Astrocyte of the cerebellum (primary cell): ENCODE results near the gene ORC6.

ENCODE experiments used
- DNase-seq: peaks from one replicate; pipeline ENCODE4 v3.0.0-alpha.2; 2011; ENCODE audit warnings: low read depth
- H3K4me3 ChIP-seq: 2 replicates; pipeline ENCODE4 v1.5.1; 2011; ENCODE audit warnings: mild to moderate bottlenecking, low read depth, low read length, moderate library complexity
- in situ Hi-C: cut with HindIII; loops from 2 replicates; pipeline ENCODE4 v1.10.0; 2017; ENCODE audit warnings: low sequenced_read_pairs
- TF ChIP-seq, protein P1 (sequence below): IDR thresholded peaks from 2 replicates; pipeline ENCODE4 v1.5.1; 2012; ENCODE audit warnings: low read length, low read depth, moderate library complexity, mild to moderate bottlenecking; ENCODE audit errors: missing control alignments

Gene ORC6

DNA sequence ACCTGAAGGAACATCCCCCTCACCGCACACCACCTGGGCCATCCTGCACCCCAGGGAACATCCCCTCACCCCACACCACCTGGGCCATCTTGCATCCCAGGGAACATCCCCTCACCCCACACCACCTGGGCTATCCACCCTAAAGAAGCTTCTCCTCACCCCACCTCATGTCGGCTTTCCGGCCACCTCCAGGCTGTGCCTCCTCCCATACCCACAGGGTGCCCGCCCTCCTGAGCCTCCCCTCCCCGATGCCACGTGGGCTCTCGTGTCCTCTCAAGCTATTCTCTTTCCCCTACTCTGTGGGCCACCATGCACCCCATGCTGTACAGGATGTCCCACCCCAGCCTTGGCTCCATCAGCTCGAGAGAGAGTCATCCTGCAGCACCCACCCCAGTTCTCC, 40.7 kb downstream of the ORC6 start:
- H3K4me3 ChIP-seq = no peak overlapping the region
- in situ Hi-C loops = no loop called here
- no peak for DNase-seq
- TF ChIP-seq, protein P1, sequence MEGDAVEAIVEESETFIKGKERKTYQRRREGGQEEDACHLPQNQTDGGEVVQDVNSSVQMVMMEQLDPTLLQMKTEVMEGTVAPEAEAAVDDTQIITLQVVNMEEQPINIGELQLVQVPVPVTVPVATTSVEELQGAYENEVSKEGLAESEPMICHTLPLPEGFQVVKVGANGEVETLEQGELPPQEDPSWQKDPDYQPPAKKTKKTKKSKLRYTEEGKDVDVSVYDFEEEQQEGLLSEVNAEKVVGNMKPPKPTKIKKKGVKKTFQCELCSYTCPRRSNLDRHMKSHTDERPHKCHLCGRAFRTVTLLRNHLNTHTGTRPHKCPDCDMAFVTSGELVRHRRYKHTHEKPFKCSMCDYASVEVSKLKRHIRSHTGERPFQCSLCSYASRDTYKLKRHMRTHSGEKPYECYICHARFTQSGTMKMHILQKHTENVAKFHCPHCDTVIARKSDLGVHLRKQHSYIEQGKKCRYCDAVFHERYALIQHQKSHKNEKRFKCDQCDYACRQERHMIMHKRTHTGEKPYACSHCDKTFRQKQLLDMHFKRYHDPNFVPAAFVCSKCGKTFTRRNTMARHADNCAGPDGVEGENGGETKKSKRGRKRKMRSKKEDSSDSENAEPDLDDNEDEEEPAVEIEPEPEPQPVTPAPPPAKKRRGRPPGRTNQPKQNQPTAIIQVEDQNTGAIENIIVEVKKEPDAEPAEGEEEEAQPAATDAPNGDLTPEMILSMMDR = no peak

DNA sequence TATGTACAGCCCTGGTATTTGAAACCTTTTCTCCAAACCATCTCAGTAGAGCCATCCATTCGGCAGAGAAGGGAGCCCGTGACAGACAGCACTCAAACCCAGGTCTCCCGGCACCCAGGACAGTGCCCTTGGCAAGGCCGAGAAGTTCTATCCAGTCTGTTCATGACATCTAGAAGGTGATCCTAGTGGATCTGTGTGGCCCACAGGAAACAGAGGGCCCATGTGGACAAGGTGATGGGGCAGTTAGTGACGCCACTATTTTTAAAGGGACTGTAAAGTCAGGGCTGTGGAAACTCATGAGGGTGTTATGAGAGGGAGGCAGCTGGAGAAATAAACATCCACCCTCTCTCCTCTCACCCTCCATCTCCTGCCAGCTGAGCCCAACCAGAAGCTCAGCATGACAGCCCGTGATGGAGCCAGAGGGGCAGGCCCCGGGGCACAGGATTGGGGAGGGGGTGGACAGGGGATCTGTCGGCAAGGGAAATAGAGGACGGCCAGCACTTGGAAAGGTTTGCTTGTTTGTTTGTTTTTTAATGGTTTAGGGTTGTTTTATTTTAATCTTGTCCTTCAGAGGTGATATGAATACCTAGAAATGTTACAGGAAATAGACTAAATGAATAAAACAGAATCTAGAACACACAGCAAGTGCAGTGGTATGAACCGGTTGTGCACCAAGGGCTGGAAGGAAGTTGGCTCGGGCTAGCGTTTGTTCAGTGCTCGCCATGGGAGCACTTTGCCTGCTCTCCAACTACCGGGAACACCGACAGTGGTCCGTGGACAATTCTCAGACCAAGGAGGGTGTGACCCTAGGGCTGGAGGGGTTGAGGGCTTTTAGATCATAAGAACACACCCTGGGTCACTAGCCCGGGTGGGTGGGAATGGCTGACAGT, 41.6 kb downstream of the ORC6 start:
- in situ Hi-C loops = no loop called here
- no peak overlapping the region for H3K4me3 ChIP-seq
- TF ChIP-seq, protein P1 = no peak
- no peak for DNase-seq

DNA sequence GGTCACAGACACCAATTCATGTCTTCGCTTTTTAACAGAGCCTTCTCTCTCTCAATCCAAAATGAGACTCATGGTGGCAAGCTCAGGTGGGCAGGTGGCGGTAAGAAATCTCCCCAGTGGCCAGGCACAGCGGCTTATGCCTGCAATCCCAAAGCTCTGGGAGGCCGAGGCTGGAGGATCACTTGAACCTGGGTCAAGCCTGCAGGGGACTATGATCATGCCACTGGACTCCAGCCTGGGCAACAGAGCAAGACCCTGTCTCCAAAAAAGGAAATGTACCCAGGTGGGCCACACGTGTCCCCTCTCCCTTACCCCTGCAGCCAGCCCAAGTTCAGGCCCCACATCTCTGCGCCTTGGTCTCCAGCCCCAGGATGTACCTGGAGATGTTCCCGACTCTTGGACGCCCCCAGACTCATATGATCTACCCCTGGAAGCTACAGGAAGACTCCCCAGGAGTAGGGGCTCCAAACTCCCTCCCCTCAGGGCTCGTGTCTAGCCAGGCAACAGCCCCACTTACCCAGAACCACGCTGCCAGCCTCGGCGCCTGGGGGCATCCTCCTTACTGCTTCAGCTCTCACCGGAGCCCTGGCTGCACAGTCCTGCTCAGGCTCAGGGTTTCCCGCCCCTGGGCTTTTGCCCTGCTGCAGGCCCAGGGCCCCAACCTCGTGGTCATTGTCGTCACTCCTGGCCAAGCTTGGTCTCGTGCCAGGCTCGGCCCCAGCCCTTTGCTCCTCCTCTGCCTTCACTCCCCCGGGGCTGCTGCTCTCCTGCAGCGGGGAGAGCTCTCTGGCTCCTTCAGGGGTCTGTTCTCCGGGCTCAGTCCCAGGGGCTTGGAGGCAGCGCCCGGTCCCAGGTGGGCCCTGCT, 42.5 kb downstream of the ORC6 start:
- no peak overlapping the region for H3K4me3 ChIP-seq
- TF ChIP-seq, protein P1 = no peak
- in situ Hi-C loops = no loop called here
- no peak for DNase-seq

DNA sequence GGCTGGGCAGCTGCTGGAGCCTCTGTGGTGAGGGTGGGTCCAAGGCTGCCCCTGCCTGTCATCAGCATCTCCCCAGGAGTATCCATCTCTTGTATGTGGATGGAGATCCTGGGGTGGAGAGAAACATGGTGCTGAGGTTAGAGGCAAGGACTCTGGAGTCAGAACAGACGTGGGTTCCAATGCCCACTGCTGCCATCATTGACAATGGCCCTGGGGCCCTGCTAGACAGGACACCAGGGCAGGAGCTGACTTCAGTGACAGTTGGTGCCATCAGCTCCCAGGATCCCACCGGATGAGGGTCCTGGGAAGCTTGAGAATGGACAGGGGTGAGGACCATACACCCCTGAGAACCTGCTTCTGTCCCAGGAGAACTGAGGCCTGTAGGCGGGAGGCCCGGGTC, 43.1 kb downstream of the ORC6 start:
- TF ChIP-seq, protein P1 = no peak

DNA sequence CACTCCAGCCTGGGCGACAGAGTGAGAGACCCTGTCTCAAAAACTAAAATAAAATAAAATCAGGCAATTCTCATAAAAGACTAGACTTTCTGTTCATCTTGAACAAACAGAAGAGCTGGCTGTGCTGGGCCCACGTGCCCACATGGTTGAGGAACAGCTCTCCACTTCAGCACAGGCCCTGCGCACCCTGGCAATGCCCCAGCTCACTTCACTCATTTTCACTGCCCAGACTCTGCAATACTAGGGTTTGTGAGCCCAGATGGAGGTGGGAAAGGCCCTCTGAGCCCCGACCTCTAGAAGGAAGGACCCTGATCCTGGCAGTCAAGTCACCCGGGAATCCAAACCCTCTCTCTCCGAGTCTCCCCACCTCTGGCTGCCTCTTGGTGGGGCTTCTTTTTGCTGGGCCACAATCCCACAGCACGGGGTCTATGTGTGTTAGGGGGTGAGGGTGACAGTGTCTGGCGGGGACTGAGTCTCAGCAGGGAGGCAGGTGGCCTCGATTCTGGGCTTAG, 43.9 kb downstream of the ORC6 start:
- DNase-seq = no peak
- H3K4me3 ChIP-seq = no peak overlapping the region
- in situ Hi-C loops = no loop called here
- TF ChIP-seq, protein P1 = no peak

More for the DNA sequence above, 43.1 kb downstream of the ORC6 start:
- DNase-seq = no peak
- in situ Hi-C loops = no loop called here
- no peak overlapping the region for H3K4me3 ChIP-seq

DNA sequence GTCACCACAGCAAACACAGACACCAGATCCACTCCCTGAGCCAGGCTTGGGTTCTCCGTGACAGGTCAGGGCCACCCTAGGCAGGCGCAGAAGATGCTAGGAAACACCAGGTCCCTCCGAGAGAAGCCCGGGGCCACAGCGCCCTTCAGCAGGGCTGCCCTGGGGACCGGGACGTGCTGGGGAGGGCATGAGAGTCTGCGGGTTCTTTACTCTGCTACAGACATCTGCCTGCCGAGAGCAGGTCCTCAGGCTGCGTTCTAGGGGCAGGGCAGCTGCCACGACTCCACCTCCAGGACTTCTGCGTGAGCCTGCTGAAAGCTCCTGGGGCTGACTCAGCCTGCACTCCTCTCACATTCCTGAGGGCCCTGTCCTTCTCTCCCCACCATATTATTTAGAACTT, 47.2 kb downstream of the ORC6 start:
- TF ChIP-seq, protein P1 = no peak
- DNase-seq = no peak
- in situ Hi-C loops = no loop called here

More for the DNA sequence above, 47.2 kb downstream of the ORC6 start:
- H3K4me3 ChIP-seq = no peak overlapping the region
